Activated CD8-positive, alpha-beta memory T cell treated with anti-CD3 and anti-CD28 coated beads for 24 hours (primary cell): ENCODE results near the gene SLC29A3.

ENCODE experiments used
- DNase-seq: peaks from one replicate; pipeline ENCODE4 v3.0.0-alpha.2; 2020

Gene SLC29A3

DNA sequence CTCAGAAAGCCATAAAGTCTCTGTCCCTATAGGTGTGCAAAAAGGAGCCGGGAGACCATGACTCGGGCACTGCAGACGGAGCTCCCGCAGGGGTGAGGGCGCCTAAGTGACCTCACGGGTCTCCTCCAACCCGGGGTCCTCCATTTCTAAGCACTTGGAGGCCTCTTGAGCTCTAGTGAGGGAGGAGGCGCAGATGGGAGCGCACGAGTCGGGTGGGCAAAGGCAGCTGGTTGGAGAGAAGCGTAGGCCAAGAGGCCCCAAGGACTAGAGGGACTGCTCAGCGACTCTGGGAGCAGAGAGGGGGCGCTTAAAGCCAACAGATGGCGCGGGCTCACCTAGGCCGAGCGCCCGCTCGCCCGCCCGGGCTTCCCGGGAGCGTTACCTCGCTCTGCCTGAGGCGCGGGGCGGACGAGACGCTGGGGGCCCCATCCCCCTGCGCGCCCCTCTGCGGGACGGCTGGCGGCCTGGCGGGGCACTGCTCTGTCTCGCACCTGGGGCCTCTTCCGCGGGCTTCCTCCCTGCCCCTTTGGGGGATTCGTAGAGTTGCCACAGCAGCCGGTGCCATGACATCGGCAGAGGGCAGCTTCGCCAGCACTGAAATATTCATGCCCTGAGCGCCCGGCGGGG lies 77.1 kb downstream of the SLC29A3 start:
- peak; percentile 76 for DNase-seq

DNA sequence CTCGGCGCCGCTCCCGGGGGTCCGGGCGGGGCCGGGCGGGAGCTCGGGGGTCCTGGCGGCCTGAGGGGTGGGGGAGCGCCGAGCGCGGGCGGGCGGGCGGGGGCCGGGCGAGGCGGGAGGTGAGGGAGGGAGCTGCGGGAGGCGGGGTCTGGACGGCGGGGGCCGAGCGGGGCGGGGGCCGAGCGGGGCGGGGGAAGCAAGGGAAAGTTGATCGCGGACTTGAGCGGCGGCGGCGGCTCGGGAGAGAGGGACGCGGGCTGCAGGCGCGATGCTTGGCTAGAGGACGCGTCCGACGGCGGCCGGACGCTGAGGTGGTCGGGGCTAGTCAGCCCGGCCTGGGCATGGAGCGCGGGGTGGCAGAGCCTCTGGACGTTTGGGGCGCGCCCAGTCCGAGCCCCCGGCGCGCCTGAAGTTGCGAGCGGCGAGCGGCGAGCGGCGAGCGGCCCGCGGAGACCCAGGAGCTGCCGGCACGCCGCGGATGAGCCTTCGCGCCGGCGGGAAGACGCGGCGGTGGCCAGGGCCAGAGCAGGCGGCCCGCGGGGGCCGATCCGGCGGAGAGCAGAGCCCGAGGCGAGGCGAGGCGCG lies 77.7 kb downstream of the SLC29A3 start, which contains the start of gene CDH23:
Gene CDH23 (plus strand): TSS at position 210 of the 585 bp plus-strand sequence. CDS start 42,912 bp downstream, outside the sequence.
- DNase-seq, result no peak

DNA sequence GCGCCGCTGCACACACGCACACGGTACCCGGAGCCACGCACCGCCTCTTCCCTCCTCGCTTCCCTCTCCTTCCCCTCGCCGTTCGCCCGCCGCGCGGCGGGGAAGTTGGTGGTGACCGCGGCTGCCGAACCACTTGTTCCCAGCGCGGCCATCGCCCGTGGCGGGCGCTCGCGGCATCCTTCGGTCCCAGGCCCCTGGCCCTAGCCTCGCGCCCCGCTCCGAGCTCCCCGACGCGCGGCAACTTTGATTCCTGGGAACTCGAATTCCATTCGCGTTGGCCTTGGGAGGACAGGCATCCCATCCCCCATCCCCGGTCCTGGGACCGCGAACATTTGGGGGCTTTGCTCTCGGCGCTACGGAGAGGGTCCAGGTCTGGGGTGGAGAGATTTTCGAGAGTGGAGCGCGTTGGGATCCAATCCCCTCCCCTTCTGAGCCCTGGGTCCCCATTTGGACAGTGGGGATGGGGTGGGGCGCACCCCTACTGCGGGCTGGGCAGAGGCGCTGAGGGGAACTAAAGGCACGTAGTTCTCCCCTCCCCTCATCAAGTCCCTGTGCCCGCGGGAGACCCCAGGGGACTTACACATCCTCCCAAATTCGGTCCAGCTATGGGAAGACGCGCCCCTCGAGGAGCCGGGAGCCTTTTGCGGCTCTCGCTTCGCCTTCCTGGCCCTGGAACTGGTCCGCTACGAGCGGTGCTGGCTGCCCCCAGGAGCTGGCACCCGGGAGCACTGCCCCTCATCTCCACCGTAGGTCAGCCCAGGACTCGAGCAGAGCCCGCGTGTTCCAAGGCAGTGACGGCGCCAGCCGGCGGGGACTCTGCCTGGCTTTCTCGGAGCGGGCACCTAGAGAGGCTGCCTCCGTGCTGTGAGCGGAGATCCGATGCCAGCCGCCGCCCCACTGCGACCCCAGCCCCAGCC lies 78.5 kb downstream of the SLC29A3 start:
- DNase-seq, result peak; percentile 58

DNA sequence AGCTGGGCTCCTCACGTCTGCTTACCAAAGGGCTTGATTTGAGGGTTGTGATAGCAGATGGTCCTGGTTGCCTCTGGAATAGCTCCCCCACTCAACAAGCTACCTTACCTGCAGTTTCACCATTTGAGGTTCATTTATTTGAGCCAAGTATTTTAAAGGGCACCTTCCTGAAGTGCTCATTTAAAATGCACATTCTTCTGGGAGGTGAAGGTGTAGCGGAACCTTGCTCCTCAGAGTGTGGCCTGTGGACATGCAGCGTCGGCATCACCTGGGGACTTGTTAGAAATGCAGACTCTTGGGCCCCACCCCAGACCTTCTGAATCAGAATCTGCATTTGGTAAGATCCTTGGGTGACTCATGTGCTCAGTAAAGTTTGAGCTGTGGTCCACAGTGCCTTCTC lies 79.9 kb downstream of the SLC29A3 start:
- peak; percentile 41 for DNase-seq

DNA sequence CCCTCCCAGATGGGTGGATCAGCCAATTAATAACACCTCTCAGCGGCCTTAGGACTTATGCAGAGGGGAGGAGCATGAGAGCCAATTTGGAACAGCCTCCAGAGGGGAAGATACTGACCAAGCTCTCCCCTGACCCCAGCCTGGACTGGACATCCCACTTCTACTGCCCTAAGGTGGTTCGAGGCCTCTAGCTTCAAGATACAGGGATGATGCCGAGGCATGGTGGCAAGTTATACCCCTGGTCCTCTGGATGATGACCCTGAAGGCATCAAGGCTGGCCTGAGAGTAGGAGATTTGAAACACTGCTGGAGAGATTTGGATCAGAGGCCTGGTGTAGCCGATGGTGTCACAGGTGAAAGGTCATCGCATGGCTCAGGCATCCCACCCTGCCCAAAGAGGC lies 80.9 kb downstream of the SLC29A3 start:
- peak; percentile 51 for DNase-seq

DNA sequence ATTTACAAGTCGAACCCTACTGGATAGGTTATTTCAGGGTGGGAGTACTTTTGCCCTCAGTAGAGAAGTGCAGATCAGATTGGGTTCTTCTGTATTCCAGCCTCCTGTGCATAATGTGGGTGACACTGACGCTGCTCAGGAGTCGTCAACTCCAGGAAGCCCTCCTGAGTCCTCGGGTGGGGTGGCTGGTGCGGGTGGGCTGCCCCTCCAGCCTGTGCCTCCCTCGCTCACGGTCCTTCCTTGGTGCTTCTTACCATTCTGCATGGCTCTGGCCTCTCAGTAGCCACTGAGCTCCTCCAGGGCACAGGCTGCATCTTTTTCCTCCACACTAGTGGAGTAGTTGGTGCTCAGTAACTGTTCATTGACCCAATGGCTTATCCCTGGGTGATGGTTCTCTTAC lies 82.0 kb downstream of the SLC29A3 start:
- DNase-seq, result peak; percentile 46

DNA sequence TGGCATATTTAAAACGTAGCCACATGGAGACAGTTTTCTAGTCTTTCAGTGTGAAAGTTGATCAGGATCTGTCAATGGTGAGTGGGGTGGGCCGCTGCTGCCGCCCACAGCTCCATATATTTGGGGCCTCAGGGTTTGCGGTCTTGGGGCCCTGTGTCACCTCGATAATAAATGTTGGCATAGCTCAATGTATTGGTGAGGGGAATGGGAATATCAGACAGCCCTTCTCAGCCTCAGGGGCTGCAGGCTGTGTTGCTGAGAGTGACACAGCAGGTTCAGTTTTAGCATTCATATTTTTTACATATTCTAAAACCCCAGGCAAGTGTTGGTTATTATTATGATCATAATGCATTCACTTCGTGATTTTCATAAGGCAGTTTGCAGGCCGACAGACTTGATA lies 82.9 kb downstream of the SLC29A3 start:
- DNase-seq, result no peak

DNA sequence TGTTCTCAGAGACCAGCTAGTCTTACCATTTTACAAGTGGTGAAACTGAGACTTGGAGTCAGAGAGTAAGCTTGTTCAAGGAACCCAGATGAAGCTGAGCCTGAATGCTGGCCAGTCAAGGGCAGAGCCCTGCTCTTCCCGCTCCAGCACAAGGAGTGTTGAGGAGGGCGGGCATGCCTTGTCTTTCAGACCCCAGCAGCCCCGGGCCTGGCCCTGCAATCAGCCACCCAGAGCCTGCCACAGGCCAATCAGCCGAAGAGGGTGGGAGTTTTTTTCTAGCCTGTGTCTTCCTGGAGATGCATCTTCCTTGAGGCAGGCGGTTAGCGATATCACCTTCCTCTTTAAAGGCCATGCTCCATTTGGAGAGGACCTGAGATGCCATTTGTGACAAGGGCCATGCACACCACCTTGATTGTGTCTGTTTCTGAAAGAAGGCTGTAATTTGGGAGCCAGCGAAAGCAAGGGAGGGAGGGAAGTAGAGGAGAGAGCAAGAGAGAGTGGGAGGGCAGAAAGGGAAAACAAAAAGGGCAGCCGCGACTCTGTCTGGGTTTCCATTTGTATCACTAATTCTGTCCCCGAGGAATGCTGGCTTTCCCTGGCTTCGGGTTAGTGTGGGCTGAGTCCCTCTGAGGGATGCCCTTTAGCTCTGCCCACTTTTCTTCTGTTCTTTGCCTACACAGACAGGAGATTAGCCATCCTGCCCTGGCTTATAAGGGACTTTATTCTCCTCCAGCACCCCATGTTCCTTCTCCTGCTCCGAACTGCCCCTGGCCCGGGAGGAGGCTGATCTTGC lies 85.6 kb downstream of the SLC29A3 start:
- no peak for DNase-seq

DNA sequence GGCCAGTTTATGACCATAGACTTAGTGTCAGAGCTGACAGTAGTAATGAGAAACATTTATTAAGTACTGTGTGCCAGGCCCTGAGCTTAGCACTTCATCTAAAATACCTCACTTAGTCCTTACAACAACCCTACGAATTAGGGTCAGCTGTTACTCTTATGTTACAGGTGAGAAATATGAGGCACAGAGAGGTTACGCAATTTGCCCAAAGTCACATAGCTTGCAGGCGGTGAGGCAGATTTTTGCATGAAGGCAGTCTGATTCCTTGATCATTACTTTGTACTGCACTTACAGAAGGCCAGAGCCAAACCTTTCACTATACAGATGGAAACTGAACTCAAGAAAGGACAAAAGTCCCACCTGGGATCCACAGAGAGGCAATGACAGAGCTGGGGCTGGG lies 87.8 kb downstream of the SLC29A3 start:
- no peak for DNase-seq

DNA sequence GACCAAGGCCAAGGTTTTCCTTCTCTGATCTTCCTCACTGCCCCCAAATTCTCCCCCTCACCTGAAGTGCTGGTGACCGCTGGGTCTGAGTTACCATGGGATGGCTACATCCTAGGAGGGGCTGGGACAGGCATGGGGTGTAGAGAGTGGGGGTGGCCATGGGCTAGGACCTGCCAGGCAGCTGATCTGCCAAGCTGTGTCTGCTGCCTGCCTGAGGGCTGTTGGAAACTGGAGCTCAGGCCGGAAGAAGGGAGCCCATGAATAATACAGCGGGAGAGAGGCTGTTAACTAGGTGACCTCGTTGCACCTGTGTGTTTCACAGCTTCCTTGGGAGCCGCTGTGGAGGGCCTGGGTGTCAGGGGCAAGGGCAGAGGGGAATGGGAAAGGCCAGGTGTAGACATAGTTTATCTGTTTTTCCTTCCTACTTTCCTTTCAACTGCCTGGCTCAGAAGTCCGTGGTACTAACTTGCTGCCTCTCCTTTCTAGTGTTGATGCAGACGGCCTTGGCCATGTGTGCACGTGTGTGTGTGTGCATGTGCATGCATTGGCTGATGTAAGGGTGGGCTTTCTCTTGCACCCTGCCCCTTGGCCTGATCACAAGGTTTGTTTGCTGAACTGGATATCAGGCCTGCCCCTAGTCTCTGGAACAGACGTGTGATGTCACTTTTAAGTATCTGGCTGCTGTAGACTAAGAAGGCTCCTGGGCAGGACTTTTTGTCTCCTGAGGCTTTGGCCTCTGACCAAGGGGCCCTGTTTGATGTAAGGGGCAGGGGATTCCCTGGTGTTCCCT lies 89.6 kb downstream of the SLC29A3 start:
- peak; percentile 33 for DNase-seq

DNA sequence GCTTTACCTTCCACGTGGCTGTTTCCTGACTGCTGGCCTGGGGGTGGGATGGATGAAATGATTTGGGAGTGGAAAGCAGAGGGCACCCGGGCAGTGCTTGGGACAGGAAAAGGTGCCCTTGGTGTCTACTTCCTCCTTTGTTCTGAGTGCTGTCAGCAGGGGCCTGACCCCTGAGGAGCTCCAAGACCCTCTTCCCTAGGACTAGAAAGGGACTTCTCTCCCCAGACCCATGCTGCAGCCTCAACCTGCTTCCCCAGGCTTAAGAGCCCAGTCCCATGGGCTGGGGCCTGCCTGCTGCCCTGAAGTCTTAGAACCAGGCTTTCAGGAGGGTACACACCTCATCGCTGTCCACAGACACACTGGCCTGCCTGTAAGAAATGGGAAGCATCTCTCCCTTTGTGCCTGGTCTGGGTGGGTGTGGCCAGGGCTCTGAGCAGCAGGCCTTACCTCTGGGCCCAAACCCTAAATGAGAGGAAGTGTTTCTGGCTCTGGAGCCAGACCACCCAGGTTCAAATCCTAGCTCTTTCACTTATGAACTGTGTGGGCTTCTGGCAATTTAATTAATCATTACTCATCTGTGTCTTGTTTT lies 90.6 kb downstream of the SLC29A3 start:
- peak; percentile 41 for DNase-seq
